Keratinocyte (primary cell): ENCODE measurements around the gene SCYGR2. TPM values are rescaled to one million over a fixed set of nuclear protein-coding genes. Genes with fewer than 3 reads are reported as not detected.

ENCODE experiments used
- DNase-seq: peaks from one replicate; pipeline ENCODE4 v3.0.0-alpha.2; 2011; ENCODE audit warnings: low read depth, missing footprints, low spot score
- FAIRE-seq: peaks from 2 replicates; lab custom pipeline; 2011; peaks lifted over from hg19 to GRCh38; lab: Jason Lieb, UNC
- H2AFZ ChIP-seq: 2 replicates; pipeline ENCODE4 v1.6.0; 2012; ENCODE audit warnings: low read length, control low read depth, inconsistent platforms; ENCODE audit not compliant: control insufficient read depth
- H3K27ac ChIP-seq: 2 replicates; pipeline ENCODE4 v1.5.1; 2011; ENCODE audit warnings: low read length; ENCODE audit not compliant: control insufficient read depth, insufficient read depth
- H3K27me3 ChIP-seq: 3 replicates; pipeline ENCODE4 v1.6.0; 2011; ENCODE audit warnings: low read length; ENCODE audit not compliant: control insufficient read depth, insufficient read depth; ENCODE audit errors: extremely low read depth
- H3K36me3 ChIP-seq, 2 experiments: 2 replicates in 1 of 2; 3 replicates in 1 of 2; pipeline ENCODE4 v1.5.1; 2011; ENCODE audit warnings: low read length in 2 of 2, mild to moderate bottlenecking in 1 of 2; ENCODE audit not compliant: control insufficient read depth in 2 of 2, insufficient read depth in 2 of 2; ENCODE audit errors: extremely low read depth in 1 of 2
- H3K4me1 ChIP-seq: 3 replicates; pipeline ENCODE4 v1.5.1; 2011; ENCODE audit warnings: low read length; ENCODE audit not compliant: control insufficient read depth, insufficient read depth; ENCODE audit errors: extremely low read depth
- H3K4me2 ChIP-seq: 3 replicates; pipeline ENCODE4 v1.6.0; 2011; ENCODE audit warnings: low read depth, low read length; ENCODE audit not compliant: control insufficient read depth, insufficient read depth; ENCODE audit errors: extremely low read depth
- H3K4me3 ChIP-seq, 3 experiments: fragments of 200-600 bp in 1 of 3; sonication (generic) in 1 of 3; 2 replicates in 2 of 3; 3 replicates in 1 of 3; pipeline ENCODE4 v1.5.1; 2011 to 2016; ENCODE audit warnings: low read length in 3 of 3, mild to moderate bottlenecking in 3 of 3, control low read depth in 2 of 3, inconsistent platforms in 1 of 3, low read depth in 1 of 3, mixed read lengths in 1 of 3, mixed run types in 1 of 3, moderate library complexity in 1 of 3; ENCODE audit not compliant: control insufficient read depth in 2 of 3, insufficient read depth in 2 of 3; ENCODE audit errors: extremely low read depth in 1 of 3
- H3K79me2 ChIP-seq: 2 replicates; pipeline ENCODE4 v1.6.0; 2012; ENCODE audit warnings: low read length; ENCODE audit not compliant: control insufficient read depth, insufficient read depth
- H3K9ac ChIP-seq: 3 replicates; pipeline ENCODE4 v1.6.0; 2011; ENCODE audit warnings: low read length; ENCODE audit not compliant: control insufficient read depth, insufficient read depth; ENCODE audit errors: extremely low read depth
- H3K9me1 ChIP-seq: 3 replicates; pipeline ENCODE4 v1.6.0; 2011; ENCODE audit warnings: low read length; ENCODE audit not compliant: control insufficient read depth, insufficient read depth; ENCODE audit errors: extremely low read depth
- H3K9me3 ChIP-seq: 2 replicates; pipeline ENCODE4 v1.5.1; 2012; ENCODE audit warnings: low read depth, low read length; ENCODE audit not compliant: control insufficient read depth
- H4K20me1 ChIP-seq: 3 replicates; pipeline ENCODE4 v1.6.0; 2011; ENCODE audit warnings: low read length; ENCODE audit not compliant: control insufficient read depth, insufficient read depth; ENCODE audit errors: extremely low read depth
- CTCF ChIP-seq, 3 experiments: IDR thresholded peaks in 1 of 3; conservative IDR thresholded peaks in 1 of 3; optimal IDR thresholded peaks in 1 of 3; 2 replicates in 2 of 3; 3 replicates in 1 of 3; pipeline versions ENCODE3 to v1.5.1; 2011; ENCODE audit warnings: low read length in 3 of 3, mild to moderate bottlenecking in 3 of 3, moderate library complexity in 2 of 3, control low read depth in 1 of 3, inconsistent platforms in 1 of 3; ENCODE audit not compliant: insufficient read depth in 2 of 3; ENCODE audit errors: extremely low read depth in 1 of 3
- EZH2 ChIP-seq: IDR thresholded peaks from one replicate; pipeline ENCODE4 v1.6.1; 2012; ENCODE audit warnings: inconsistent platforms, mild to moderate bottlenecking, low read length, moderate library complexity
- dilution Hi-C: fragments of 300-500 bp; cut with MboI; formaldehyde crosslinking; loops from one replicate; pipeline ENCODE4 v1.7.0; 2020; ENCODE audit warnings: low sequenced_read_pairs; ENCODE audit not compliant: extremely low pct_ligation_motif_present
- polyA plus RNA-seq, 5 experiments: library from polyadenylated mRNA; depleted of rRNA in 3 of 5; stranded (reverse) in 3 of 5; stranded (forward) in 1 of 5; unstranded in 1 of 5; fragments of >200 nt; gene quantifications; 1 replicate in 1 of 5; 2 replicates in 3 of 5; 3 replicates in 1 of 5; pipeline versions ENCODE4 v1.2.1 to v1.2.3, GENCODE V29; 2011 to 2012; ENCODE audit warnings: missing spikeins in 2 of 5, low read depth in 1 of 5, low replicate concordance in 1 of 5

Gene SCYGR2
- polyA plus RNA-seq, 1 donor (not counting 4 experiments of a cell fraction or from before 2014, with no cell fraction given): not detected

DNA sequence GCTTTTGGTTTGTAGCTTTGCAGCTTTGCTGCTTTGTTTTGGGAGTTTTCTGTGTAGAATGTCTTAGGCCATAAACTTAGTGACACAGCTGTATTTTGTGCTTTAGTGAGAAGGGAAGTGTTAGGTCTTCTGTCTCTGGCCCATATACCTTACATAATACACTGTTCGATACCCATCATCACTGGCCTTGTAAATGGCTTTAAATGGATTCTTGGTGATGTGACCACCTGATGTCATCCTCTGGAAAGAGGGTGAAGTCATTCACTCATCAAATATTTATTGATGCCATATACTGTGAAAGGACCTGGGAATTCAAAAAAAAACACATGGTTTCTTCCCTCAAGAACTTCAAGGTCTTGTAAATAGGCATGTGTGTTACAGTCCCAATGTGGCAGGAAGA is 18.9 kb upstream of the SCYGR2 start:
- no peaks in the 10 kb centered on the region for H3K4me1 ChIP-seq
- no peaks in the 10 kb centered on the region for H3K79me2 ChIP-seq
- H3K9ac ChIP-seq: no peak overlapping the region
- H3K4me2 ChIP-seq: no peak overlapping the region
- no peak overlapping the region for H3K4me3 ChIP-seq
- H2AFZ ChIP-seq: no peak overlapping the region
- peaks cover 2% of the 10 kb centered on the region for H3K9me3 ChIP-seq
- no peak overlapping the region for H3K27ac ChIP-seq
- H4K20me1 ChIP-seq: no peaks in the 10 kb centered on the region
- no peaks in the 10 kb centered on the region for H3K27me3 ChIP-seq
- FAIRE-seq (no peak), DNase-seq (no peak)
- TF ChIP-seq CTCF (optimal IDR thresholded peaks at IDR 0.05 in 1 of 3, IDR thresholded peaks at IDR 0.05 in 1 of 3, conservative IDR thresholded peaks at IDR 0.05 in 1 of 3; ENCODE audit: extremely low read depth in 1 of 3, insufficient read depth in 2 of 3, low read length in 3 of 3): no peak
- H3K9me1 ChIP-seq: no peaks in the 10 kb centered on the region
- no peaks in the 10 kb centered on the region for H3K36me3 ChIP-seq
- dilution Hi-C loops: no loop called here

- Histone ChIP-seq H3K9ac (no peak overlapping the region), H3K9me3 (peaks cover 2% of the 10 kb centered on the region), H3K4me2 (no peak overlapping the region), H3K27me3 (no peaks in the 10 kb centered on the region), H3K36me3 (peaks cover 0 to under 1% of the 10 kb centered on the region in 2 experiments), H3K9me1 (no peaks in the 10 kb centered on the region), H4K20me1 (no peaks in the 10 kb centered on the region), H3K27ac (no peak overlapping the region), H3K4me3 (no peak overlapping the region), H3K4me1 (no peaks in the 10 kb centered on the region), H3K79me2 (no peaks in the 10 kb centered on the region), H2AFZ (no peak overlapping the region)
- dilution Hi-C loops: no loop called here
- TF ChIP-seq EZH2 (no peak), CTCF (optimal IDR thresholded peaks at IDR 0.05 in 1 of 3, IDR thresholded peaks at IDR 0.05 in 1 of 3, conservative IDR thresholded peaks at IDR 0.05 in 1 of 3; ENCODE audit: extremely low read depth in 1 of 3, insufficient read depth in 2 of 3, low read length in 3 of 3) (no peak)
- FAIRE-seq (no peak), DNase-seq (no peak)
These were observed 16.3 kb upstream of the SCYGR2 start for GRCh38 chr2:227582369-227582768.
